HepG2 (cell line): ENCODE data around the gene ACTR6. TPM values are rescaled to one million over a fixed set of nuclear protein-coding genes. Genes with fewer than 3 reads are reported as not detected.

ENCODE experiments used
- ATAC-seq: fragments of 200-7000 bp; cut with Tn5 transposase; 3 replicates; pipeline ENCODE4 v1.9.1; 2020; ENCODE audit warnings: mild to moderate bottlenecking, moderate library complexity
- BruUV-seq: library from RNA; stranded (reverse); fragments of 400-500 nt; replicated peaks from 2 replicates; lab custom pipeline; 2021; lab: Mats Ljungman, UMichigan
- CTCF ChIA-PET: fragments of 300-600 bp; formaldehyde crosslinking; extraction: SDS; loops from one replicate; lab custom pipeline; 2021; ENCODE audit warnings: low total read pairs, inconsistent platforms, low intra/inter-chr PET ratio; lab: Yijun Ruan, JAX
- POLR2A ChIA-PET: fragments of 350-600 bp; sonication (Branson Sonifier 250); formaldehyde crosslinking; loops from one replicate; lab custom pipeline; 2020; ENCODE audit warnings: antibody characterized with exemption, inconsistent platforms; lab: Yijun Ruan, JAX
- DNase-seq: peaks from one replicate; pipeline ENCODE4 v3.0.0-alpha.2; 2015; ENCODE audit warnings: low spot score
- FAIRE-seq: peaks from 3 replicates; lab custom pipeline; 2011; peaks lifted over from hg19 to GRCh38; lab: Jason Lieb, UNC
- H2AFZ ChIP-seq: one replicate; pipeline ENCODE4 v1.6.1; 2011; ENCODE audit warnings: low read length, inconsistent platforms
- H3K27ac ChIP-seq: fragments of 300-600 bp; 3 replicates; pipeline ENCODE4 v1.8.0; 2011; ENCODE audit warnings: mixed run types, mild to moderate bottlenecking, mixed read lengths, low read length, inconsistent platforms; ENCODE audit not compliant: insufficient read depth; ENCODE audit errors: extremely low read length
- H3K27me3 ChIP-seq, 2 experiments: fragments of 200-600 bp in 1 of 2; 2 replicates in 1 of 2; 3 replicates in 1 of 2; pipeline versions ENCODE4 v1.6.0 to v1.8.0; 2011; ENCODE audit warnings: low read length in 2 of 2, mild to moderate bottlenecking in 2 of 2, moderate library complexity in 2 of 2, inconsistent platforms in 1 of 2; ENCODE audit not compliant: insufficient read depth in 2 of 2, control insufficient read depth in 1 of 2
- H3K36me3 ChIP-seq, 2 experiments: fragments of 200-600 bp in 1 of 2; replicated peaks in 1 of 2; 2 replicates in 1 of 2; 3 replicates in 1 of 2; pipeline versions ENCODE4 v1.5.1 to v1.8.0; 2011; ENCODE audit warnings: low read length in 2 of 2, inconsistent platforms in 1 of 2; ENCODE audit not compliant: insufficient read depth in 2 of 2, control insufficient read depth in 1 of 2
- H3K4me1 ChIP-seq: 2 replicates; pipeline ENCODE4 v1.5.1; 2012; ENCODE audit warnings: low read length, inconsistent platforms; ENCODE audit not compliant: insufficient read depth
- H3K4me2 ChIP-seq: 2 replicates; pipeline ENCODE4 v1.6.0; 2011; ENCODE audit warnings: low read depth, low read length, inconsistent platforms
- H3K4me3 ChIP-seq, 3 experiments: fragments of 200-600 bp in 1 of 3; sonication (generic), shearing (Covaris generic) in 1 of 3; replicated peaks in 1 of 3; 2 replicates each; pipeline ENCODE4 v1.5.1; 2011 to 2016; ENCODE audit warnings: low read length in 3 of 3, inconsistent platforms in 2 of 3, low read depth in 2 of 3, mild to moderate bottlenecking in 2 of 3, control low read depth in 1 of 3, mixed read lengths in 1 of 3; ENCODE audit not compliant: insufficient read depth in 1 of 3
- H3K79me2 ChIP-seq: one replicate; pipeline ENCODE4 v1.6.1; 2011; ENCODE audit warnings: low read length, inconsistent platforms; ENCODE audit not compliant: insufficient read depth
- H3K9ac ChIP-seq: 2 replicates; pipeline ENCODE4 v1.6.0; 2011; ENCODE audit warnings: mild to moderate bottlenecking, low read depth, low read length, inconsistent platforms; ENCODE audit not compliant: insufficient read depth
- H3K9me3 ChIP-seq: 2 replicates; pipeline ENCODE4 v1.5.1; 2012; ENCODE audit warnings: mild to moderate bottlenecking, low read length
- H4K20me1 ChIP-seq: 2 replicates; pipeline ENCODE4 v1.6.0; 2011; ENCODE audit warnings: inconsistent platforms, mild to moderate bottlenecking, low read length, moderate library complexity; ENCODE audit not compliant: insufficient read depth
- BORCS8-MEF2B ChIP-seq: sonication (generic); formaldehyde crosslinking; IDR thresholded peaks from 2 replicates; pipeline ENCODE4 v1.8.0; 2022; ENCODE audit warnings: mild to moderate bottlenecking, missing genetic modification reagents
- HNRNPK ChIP-seq: fragments of 200-400 bp; formaldehyde crosslinking; IDR thresholded peaks from 2 replicates; pipeline ENCODE4 v1.6.1; 2018; ENCODE audit warnings: low read length, low read depth, moderate library complexity, mild to moderate bottlenecking; ENCODE audit not compliant: poor library complexity, severe bottlenecking
- JDP2 ChIP-seq: sonication (generic); formaldehyde crosslinking; IDR thresholded peaks from 2 replicates; pipeline ENCODE4 v1.8.1; 2022; ENCODE audit warnings: missing genetic modification reagents, borderline replicate concordance
- MTF2 ChIP-seq: sonication (generic); formaldehyde crosslinking; IDR thresholded peaks from 2 replicates; pipeline ENCODE4 v1.5.0; 2020; ENCODE audit warnings: missing genetic modification reagents, borderline replicate concordance
- MYC ChIP-seq: sonication (generic); formaldehyde crosslinking; IDR thresholded peaks from 2 replicates; pipeline ENCODE4 v1.9.0; 2021; ENCODE audit warnings: missing genetic modification reagents, borderline replicate concordance
- NFE2L2 ChIP-seq: fragments of 150-350 bp; IDR thresholded peaks from 2 replicates; pipeline ENCODE4 v1.6.1; 2014; ENCODE audit warnings: low read length
- NFYC ChIP-seq: IDR thresholded peaks from 2 replicates; pipeline ENCODE4 v1.6.1; 2016; ENCODE audit warnings: missing genetic modification reagents, missing compliant biosample characterization
- PCBP2 ChIP-seq: fragments of 200-400 bp; formaldehyde crosslinking; optimal IDR thresholded peaks from 2 replicates; pipeline ENCODE3; 2018; ENCODE audit warnings: low read length, low read depth; ENCODE audit not compliant: poor library complexity, severe bottlenecking
- RFX5 ChIP-seq: IDR thresholded peaks from 2 replicates; pipeline ENCODE4 v1.6.1; 2011; ENCODE audit warnings: low read depth, low read length, improper control_type of control experiment
- SNAPC2 ChIP-seq: sonication (generic); formaldehyde crosslinking; IDR thresholded peaks from 2 replicates; pipeline ENCODE4 v1.8.1; 2022; ENCODE audit warnings: mild to moderate bottlenecking, missing genetic modification reagents
- TOPORS ChIP-seq: sonication (generic); formaldehyde crosslinking; IDR thresholded peaks from 2 replicates; pipeline ENCODE4 v1.8.0; 2023; ENCODE audit warnings: mild to moderate bottlenecking, missing genetic modification reagents
- YY1 ChIP-seq: IDR thresholded peaks from 2 replicates; pipeline ENCODE4 v1.6.1; 2011; ENCODE audit warnings: low read length, low read depth, moderate library complexity, mild to moderate bottlenecking; ENCODE audit not compliant: insufficient read depth, insufficient replicate concordance
- ZKSCAN5 ChIP-seq: sonication (generic); formaldehyde crosslinking; IDR thresholded peaks from 2 replicates; pipeline ENCODE4 v1.5.1; 2020; ENCODE audit warnings: mild to moderate bottlenecking, missing genetic modification reagents
- ZNF263 ChIP-seq: sonication (generic); formaldehyde crosslinking; IDR thresholded peaks from 2 replicates; pipeline ENCODE4 v1.4.0; 2020; ENCODE audit warnings: missing genetic modification reagents
- ZNF556 ChIP-seq: sonication (generic); formaldehyde crosslinking; IDR thresholded peaks from 2 replicates; pipeline ENCODE4 v1.4.0; 2020; ENCODE audit warnings: mild to moderate bottlenecking, missing genetic modification reagents, borderline replicate concordance
- ZNF570 ChIP-seq: sonication (generic); formaldehyde crosslinking; IDR thresholded peaks from 2 replicates; pipeline ENCODE4 v1.4.0; 2020; ENCODE audit warnings: mild to moderate bottlenecking, missing genetic modification reagents, borderline replicate concordance
- ZNF672 ChIP-seq: sonication (generic); formaldehyde crosslinking; IDR thresholded peaks from 2 replicates; pipeline ENCODE4 v1.8.1; 2022; ENCODE audit warnings: missing genetic modification reagents
- WGBS: methylation state at CpG from one replicate; pipeline ENCODE4 v1.1.6; 2017; ENCODE audit warnings: low lambda C conversion rate; 5-methylcytosine and 5-hydroxymethylcytosine counted together
- in situ Hi-C: cut with HindIII; loops from 2 replicates; pipeline ENCODE4 v1.10.0; 2017; ENCODE audit warnings: low pct_unique_long_range_greater_than_20kb; ENCODE audit not compliant: extremely low pct_ligation_motif_present
- intact Hi-C: fragments of 100-400 bp; cut with micrococcal nuclease; formaldehyde crosslinking; loops from one replicate; pipeline ENCODE4 v1.10.0; 2022; ENCODE audit not compliant: unreplicated experiment
- polyA plus RNA-seq, 8 experiments: library from polyadenylated mRNA; depleted of rRNA in 3 of 8; stranded (reverse) in 7 of 8; unstranded in 1 of 8; fragments of >200 nt; fragmentation: Illumina TruSeq in 4 of 8; extraction: Trizol in 4 of 8; gene quantifications; 2 replicates each; pipeline versions ENCODE4 v1.2.1 to v1.2.3, GENCODE V29; 2011 to 2016; ENCODE audit warnings: low read depth in 4 of 8, missing spikeins in 1 of 8, mixed read lengths in 1 of 8; ENCODE audit not compliant: insufficient read depth in 1 of 8
- total RNA-seq, 5 experiments: library from RNA; depleted of rRNA; stranded (reverse); fragments of >200 nt; fragmentation: Illumina TruSeq; extraction: Trizol; gene quantifications; 2 replicates each; pipeline ENCODE4 v1.2.3, GENCODE V29; 2016; ENCODE audit warnings: low read depth in 1 of 5
- TF ChIP-seq, protein P1 (sequence below): sonication (generic); formaldehyde crosslinking; IDR thresholded peaks from 2 replicates; pipeline ENCODE4 v1.4.0; 2020; ENCODE audit warnings: missing genetic modification reagents
- TF ChIP-seq, protein P2 (sequence below): sonication (generic); formaldehyde crosslinking; IDR thresholded peaks from 2 replicates; pipeline ENCODE4 v1.5.1; 2020; ENCODE audit warnings: missing genetic modification reagents, mild to moderate bottlenecking, borderline replicate concordance

Gene ACTR6
- total and polyA plus RNA-seq, 2 of the 13 experiments (the other 11 are each of a cell fraction or from before 2014, with no cell fraction given), result 12.9 to 22.4 TPM

DNA sequence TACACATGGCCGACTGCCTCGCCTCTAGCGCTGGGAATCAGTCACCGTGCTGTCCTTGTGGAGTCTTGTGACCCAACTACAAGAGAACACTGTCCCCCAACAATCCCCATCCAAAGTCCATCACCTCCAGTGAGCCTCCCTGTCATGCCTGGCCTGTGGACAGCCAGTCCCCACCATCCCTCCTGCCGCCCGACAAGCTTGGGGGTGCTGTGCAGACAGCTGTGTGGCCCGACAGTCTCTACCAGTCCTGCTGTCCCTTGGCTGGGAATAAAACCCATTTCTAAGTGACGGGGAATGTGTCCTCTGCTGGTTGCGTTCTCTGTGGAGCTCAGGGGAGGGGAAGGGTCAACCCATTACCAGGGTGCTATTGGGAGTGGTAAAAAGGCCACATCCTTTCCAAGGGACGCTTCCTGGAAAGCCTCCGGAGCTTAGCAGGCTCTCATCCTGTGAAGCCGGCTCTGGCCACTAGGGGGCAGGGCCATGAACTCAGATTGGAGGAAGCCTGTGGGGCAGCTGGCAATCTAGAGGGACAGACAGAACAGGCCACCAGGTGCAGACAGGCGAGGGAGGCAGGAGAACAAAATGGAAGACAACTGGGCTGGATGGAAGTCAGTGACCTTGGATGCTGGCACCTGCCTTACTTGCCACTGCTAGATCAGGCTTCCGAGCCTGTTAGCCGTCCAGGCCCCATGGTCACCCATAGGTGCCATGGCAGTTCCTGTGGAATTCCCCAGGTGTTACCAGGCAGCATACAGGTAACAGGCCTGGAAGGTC is 46.0 kb upstream of the ACTR6 start (continued):
- TF ChIP-seq, protein P1, sequence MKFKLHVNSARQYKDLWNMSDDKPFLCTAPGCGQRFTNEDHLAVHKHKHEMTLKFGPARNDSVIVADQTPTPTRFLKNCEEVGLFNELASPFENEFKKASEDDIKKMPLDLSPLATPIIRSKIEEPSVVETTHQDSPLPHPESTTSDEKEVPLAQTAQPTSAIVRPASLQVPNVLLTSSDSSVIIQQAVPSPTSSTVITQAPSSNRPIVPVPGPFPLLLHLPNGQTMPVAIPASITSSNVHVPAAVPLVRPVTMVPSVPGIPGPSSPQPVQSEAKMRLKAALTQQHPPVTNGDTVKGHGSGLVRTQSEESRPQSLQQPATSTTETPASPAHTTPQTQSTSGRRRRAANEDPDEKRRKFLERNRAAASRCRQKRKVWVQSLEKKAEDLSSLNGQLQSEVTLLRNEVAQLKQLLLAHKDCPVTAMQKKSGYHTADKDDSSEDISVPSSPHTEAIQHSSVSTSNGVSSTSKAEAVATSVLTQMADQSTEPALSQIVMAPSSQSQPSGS (CRISPR knock-in tag), result no peak
- TF ChIP-seq BORCS8-MEF2B, result 0 out of 2 replicates have a peak, but pooled peaks have one; percentile 44

DNA sequence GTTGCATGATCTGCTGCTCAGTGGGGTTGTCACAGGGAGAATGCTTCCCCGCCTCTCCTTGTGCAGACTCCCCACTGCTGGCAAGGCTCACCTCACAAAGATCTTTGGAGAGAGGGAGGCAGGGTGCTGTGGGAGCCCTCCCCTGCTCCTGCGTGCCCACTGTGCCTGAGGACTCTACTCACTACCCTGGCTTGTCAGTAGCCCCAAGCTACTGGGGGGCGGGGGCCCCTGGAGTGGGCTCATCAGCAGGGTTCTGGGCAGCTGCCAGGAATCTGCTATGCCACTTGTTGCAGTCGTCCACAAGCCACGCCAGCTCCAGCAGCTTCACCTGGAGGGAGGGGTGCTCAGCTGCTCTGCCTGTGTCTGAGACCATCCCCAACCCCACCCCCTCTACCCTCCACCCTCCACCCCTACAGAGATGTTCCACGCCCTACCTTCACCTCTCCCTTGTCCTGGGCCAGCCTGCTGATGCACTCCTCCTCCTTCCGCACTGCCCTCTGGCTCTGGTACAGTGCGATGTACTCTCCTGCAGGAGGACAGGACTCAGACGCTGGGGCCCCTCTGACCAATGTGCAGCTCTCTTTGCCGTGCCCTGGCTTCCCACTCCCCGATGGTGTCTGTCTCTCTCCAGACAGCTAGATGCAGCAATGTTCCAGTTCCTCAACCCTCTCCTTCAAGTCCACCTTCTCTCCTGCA is 43.7 kb upstream of the ACTR6 start:
- TF ChIP-seq PCBP2, result no peak
- no peak for TF ChIP-seq ZNF556 (CRISPR knock-in tag)
- no peak for TF ChIP-seq HNRNPK
- no peak for TF ChIP-seq ZNF672 (CRISPR knock-in tag)
- no peak for TF ChIP-seq SNAPC2 (CRISPR knock-in tag)
- TF ChIP-seq, protein P2, sequence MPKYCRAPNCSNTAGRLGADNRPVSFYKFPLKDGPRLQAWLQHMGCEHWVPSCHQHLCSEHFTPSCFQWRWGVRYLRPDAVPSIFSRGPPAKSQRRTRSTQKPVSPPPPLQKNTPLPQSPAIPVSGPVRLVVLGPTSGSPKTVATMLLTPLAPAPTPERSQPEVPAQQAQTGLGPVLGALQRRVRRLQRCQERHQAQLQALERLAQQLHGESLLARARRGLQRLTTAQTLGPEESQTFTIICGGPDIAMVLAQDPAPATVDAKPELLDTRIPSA, result no peak
- TF ChIP-seq ZNF263 (CRISPR knock-in tag), result no peak
- TF ChIP-seq YY1, result no peak
- no peak for TF ChIP-seq TOPORS (CRISPR knock-in tag)
- TF ChIP-seq JDP2 (CRISPR knock-in tag), result no peak
- no peak for TF ChIP-seq NFYC (CRISPR knock-in tag)
- no peak for TF ChIP-seq RFX5
- TF ChIP-seq MYC (CRISPR knock-in tag), result no peak
- TF ChIP-seq ZNF570, result no peak
- no peak for TF ChIP-seq ZKSCAN5 (CRISPR knock-in tag)
- no peak for TF ChIP-seq MTF2 (CRISPR knock-in tag)
- no peak for TF ChIP-seq NFE2L2
- no peak overlapping the region for H3K27ac ChIP-seq
- no TSS peak for BruUV-seq
- POLR2A ChIA-PET, result no interaction called here
- in situ Hi-C loops (no loop called here), intact Hi-C loops (no loop called here)
- CTCF ChIA-PET, result no interaction called here
- no peak for DNase-seq
- ATAC-seq, result peak; percentile 14; the same call in 2 of the 3 replicates
- H3K4me2 ChIP-seq, result no peak overlapping the region
- H3K27me3 ChIP-seq, result no peaks in the 10 kb centered on the region
- no peak overlapping the region for H2AFZ ChIP-seq
- FAIRE-seq, result no peak
- no peak overlapping the region for H3K4me3 ChIP-seq
- 97% methylated on average over 7 of the region's 11 CpGs for WGBS
- H3K36me3 ChIP-seq, result no peaks in the 10 kb centered on the region
- no peak overlapping the region for H3K9ac ChIP-seq
- peaks cover 6% of the 10 kb centered on the region; the same call in 1 of the 2 replicates for H3K4me1 ChIP-seq
- H3K9me3 ChIP-seq, result peaks cover 4% of the 10 kb centered on the region; the same call in 1 of the 2 replicates
- no peaks in the 10 kb centered on the region for H4K20me1 ChIP-seq
- H3K79me2 ChIP-seq, result no peaks in the 10 kb centered on the region
